Cardiac fibroblast (primary cell): Measurements from ENCODE around the gene IFT20.
"Not testable (repeated sequence)": the region's sequence is repeated elsewhere in the genome, so short reads cannot be mapped to it uniquely, and the experiment has no call there.

Experiments used
- DNase-seq, 2 donors: peaks; one replicate each; pipeline versions ENCODE4 v3.0.0 to v3.0.0-alpha.2; 2010; ENCODE audit warnings: low read depth in 2 of 2
- H3K4me3 ChIP-seq, 2 donors: replicated peaks in 1 of 2; 1 replicate in 1 of 2; 2 replicates in 1 of 2; pipeline ENCODE4 v1.5.1; 2011; ENCODE audit warnings: low read depth in 2 of 2, low read length in 2 of 2, mild to moderate bottlenecking in 2 of 2, moderate library complexity in 1 of 2
- TF ChIP-seq, protein P1 (sequence below): IDR thresholded peaks from one replicate; pipeline ENCODE4 v1.5.1; 2011; ENCODE audit warnings: low read depth, mild to moderate bottlenecking, low read length, inconsistent platforms

Gene IFT20

DNA sequence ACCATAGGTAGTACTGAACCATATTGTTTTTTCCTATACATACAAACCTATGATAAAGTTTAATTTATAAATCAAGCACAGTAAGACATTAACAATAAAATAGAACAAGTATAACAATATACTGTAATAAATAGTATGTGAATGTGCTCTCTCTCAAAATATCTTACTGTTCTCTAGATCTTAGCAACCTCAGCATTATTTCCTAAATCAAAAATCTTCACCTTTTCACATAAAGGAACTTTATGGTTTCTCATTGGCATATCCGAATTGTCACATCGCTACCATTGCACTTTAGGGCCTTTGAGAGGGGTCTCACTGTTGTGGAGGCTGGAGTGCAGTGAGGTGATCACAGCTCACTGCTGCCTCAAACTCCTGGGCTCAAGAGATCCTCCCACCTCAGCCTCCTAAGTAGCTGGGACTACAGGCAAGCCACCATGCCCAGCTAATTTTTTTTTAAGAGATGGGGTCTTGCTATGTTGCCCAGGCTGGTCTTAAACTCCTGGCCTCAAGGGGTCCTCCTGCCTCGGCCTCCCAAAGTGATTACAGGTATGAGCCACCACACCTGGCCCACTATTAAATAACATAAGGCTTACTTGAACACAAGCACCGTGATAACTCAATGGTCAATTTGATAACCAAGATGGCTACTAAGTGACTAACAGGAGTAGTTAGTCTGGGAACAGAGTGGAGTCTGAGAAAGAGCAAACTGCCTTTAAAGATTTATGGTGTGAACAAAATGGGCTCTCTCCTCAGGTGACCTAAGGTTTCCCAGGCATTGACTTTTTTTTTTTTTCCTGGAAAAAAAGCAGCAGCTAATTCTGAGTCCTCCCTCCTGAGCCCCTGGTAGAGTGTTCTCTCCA, 19.2 kb downstream of the IFT20 start:
- H3K4me3 ChIP-seq: no peak overlapping the region
- no peak for DNase-seq
- TF ChIP-seq, protein P1, sequence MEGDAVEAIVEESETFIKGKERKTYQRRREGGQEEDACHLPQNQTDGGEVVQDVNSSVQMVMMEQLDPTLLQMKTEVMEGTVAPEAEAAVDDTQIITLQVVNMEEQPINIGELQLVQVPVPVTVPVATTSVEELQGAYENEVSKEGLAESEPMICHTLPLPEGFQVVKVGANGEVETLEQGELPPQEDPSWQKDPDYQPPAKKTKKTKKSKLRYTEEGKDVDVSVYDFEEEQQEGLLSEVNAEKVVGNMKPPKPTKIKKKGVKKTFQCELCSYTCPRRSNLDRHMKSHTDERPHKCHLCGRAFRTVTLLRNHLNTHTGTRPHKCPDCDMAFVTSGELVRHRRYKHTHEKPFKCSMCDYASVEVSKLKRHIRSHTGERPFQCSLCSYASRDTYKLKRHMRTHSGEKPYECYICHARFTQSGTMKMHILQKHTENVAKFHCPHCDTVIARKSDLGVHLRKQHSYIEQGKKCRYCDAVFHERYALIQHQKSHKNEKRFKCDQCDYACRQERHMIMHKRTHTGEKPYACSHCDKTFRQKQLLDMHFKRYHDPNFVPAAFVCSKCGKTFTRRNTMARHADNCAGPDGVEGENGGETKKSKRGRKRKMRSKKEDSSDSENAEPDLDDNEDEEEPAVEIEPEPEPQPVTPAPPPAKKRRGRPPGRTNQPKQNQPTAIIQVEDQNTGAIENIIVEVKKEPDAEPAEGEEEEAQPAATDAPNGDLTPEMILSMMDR: no peak

DNA sequence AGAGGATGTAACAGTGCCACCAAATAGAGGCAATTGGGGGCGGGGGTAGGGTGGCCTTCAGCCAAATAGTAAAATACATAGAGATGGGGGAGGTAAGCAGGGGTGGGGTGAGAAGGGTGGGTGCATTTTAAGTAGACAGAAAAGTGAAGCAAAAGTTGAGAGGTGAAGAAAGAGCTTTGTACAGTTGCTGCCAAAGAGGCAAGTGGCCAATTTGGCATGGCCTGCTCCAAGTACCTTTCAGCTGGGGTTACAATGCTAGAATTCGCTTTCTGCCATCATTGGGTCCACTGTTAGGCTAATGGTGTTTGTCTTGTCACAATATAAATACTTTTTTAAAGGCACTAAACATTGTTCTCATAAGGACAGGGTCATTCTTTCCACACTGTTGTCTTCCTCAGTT, 21.4 kb downstream of the IFT20 start:
- no peak overlapping the region for H3K4me3 ChIP-seq
- TF ChIP-seq, protein P1: no peak
- DNase-seq: no peak

DNA sequence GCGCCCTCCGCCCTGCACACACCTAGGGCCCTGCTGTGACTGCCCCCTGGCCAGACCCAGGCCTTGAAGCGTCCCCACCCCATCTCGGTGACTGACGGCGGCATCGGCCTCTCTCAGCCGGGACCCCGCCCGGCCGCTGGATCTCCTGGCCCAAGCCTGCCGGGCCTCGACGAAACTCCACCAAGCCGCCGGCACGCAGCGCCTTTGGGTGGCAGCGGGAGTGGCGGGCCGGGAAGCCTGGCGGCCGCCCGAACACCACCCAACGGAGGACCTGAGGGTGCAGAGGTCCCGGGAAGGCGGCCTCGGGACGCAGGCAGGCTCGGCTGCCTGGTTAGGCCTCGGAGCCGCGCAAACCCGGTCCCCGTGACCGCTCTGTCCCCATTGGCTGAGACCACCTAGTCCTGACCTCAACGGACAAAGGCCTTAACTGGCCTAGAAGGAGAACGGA, 28.3 kb downstream of the IFT20 start:
- no peak for DNase-seq
- H3K4me3 ChIP-seq: no peak overlapping the region
- TF ChIP-seq, protein P1: no peak

DNA sequence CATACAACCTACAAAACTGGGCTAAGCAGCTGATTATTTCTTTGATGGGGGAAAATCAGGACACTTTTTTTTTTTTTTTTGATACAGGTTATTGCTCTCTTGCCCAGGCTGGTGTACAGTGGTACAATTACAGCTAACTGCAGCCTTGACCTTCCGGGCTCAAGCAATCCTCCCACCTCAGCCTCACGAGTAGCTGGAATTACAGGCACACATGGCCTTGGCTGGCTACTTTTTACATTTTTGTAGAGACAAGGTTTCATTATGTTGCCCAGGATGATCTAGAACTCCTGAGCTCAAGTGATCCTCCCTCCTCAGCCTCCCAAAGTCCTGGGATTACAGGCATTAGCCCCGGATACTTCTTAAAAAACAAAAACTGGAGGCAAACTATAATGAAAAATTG, 36.8 kb downstream of the IFT20 start:
- H3K4me3 ChIP-seq: no peak overlapping the region
- TF ChIP-seq, protein P1: no peak
- no peak for DNase-seq

DNA sequence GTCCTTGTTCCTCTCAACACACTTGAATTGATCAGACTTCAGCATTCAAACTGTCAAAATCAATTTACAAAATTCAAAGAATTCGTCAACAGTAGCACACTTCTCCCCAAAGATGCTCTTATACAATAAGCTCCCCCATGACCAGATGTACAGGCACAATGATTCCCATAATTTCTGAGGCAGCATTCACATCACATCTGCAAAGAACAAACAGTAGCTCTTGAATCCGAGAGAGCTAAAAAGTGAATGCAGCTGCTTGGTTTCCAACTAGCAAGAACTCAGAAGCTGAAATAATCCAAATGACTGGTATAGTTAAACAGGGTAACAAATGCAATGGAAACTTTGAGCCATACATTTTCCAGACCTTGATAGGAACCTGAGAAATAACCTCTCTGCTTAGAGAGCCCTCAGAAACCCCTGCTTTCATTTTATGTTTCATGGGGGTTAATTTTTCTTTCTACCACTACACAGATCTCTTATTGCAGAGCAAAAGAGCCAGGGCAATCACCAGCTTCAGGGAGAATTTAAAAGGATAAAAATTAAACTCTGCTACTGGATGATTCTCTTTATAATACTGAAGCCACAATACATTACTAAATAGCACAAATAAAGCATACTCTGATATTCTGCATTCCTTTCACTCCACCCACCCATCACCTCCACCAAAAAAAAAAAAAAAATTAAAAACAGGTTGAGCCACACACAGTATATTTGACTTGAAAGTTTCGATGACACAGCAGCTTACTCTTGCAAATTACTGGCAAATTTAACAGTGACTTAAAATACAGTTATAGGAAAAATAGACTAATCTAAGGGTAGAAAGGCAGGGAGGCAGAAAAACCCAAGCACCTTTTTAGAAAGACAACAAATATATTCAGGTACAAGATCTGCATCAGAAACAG, 39.3 kb downstream of the IFT20 start:
- TF ChIP-seq, protein P1: no peak
- no peak for DNase-seq
- no peak overlapping the region for H3K4me3 ChIP-seq

DNA sequence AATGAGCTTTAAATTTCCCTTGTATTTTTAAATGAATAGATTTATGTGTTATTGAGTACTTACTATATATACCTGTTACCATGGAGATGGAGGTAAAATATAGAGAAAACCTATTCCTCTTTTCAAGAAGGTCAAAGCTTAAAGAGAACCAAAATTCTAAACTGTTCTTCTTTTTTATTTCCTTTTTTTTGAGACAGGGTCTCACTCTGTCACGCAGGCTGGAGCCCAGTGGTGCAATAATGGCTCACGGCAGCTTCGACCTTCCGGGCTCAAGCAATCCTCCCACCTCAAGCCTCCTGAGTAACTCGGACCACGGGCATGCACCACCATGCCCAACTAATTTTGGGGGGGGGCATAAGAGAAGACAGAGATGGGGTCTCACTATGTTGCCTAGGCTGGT, 41.3 kb downstream of the IFT20 start:
- H3K4me3 ChIP-seq: no peak overlapping the region
- TF ChIP-seq, protein P1: no peak
- no peak for DNase-seq

DNA sequence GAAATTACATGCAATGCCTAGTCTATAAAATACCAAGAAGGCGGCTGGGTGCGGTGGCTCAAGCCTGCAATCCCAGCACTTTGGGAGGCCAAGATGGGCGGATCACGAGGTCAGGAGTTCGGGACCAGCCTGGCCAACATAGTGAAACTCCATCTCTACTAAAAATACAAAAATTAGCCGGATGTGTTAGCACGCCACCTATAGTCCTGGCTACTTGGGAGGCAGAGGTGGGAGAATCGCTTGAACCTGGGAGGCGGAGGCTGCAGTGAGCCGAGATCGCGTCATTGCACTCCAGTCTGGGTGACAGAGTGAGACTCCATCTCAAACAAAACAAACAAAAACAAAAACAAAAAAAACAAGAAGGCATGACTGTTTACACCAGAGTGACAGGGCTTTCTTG, 42.4 kb downstream of the IFT20 start:
- not testable (repeated sequence) for H3K4me3 ChIP-seq, DNase-seq
